HCT116 (cell line): ENCODE data around the gene PTPN21. TPM values are rescaled to one million over a fixed set of nuclear protein-coding genes. Genes with fewer than 3 reads are reported as not detected.

Source experiments
- ATAC-seq: fragments of 200-7000 bp; cut with Tn5 transposase; 2 replicates; pipeline ENCODE4 v1.9.1; 2020; ENCODE audit warnings: mild to moderate bottlenecking, moderate library complexity
- Bru-seq: library from RNA; stranded (reverse); fragments of 400-500 nt; gene quantifications from one replicate; lab custom pipeline; 2021; lab: Mats Ljungman, UMichigan
- BruChase-seq, 2 experiments: library from RNA; stranded (reverse); fragments of 400-500 nt; gene quantifications; one replicate each; lab custom pipeline; 2021; lab: Mats Ljungman, UMichigan
- BruUV-seq: library from RNA; stranded (reverse); fragments of 400-500 nt; replicated peaks from 2 replicates; lab custom pipeline; 2021; lab: Mats Ljungman, UMichigan
- CTCF ChIA-PET: fragments of 300-600 bp; sonication (Branson Sonifier 250); formaldehyde crosslinking; loops from one replicate; lab custom pipeline; 2021; ENCODE audit warnings: antibody characterized with exemption; lab: Charles Lee
- POLR2A ChIA-PET: fragments of 300-600, 350-600 bp; sonication (Branson Sonifier 250); formaldehyde crosslinking; loops from one replicate; lab custom pipeline; 2021; ENCODE audit warnings: antibody characterized with exemption; lab: Charles Lee
- RAD21 ChIA-PET, 2 experiments: fragments of 300-600 bp; sonication (Branson Sonifier 250); formaldehyde crosslinking; loops; one replicate each; lab custom pipeline; 2023; ENCODE audit warnings: low total read pairs in 2 of 2; ENCODE audit not compliant: uncharacterized antibody in 2 of 2, unreplicated experiment in 2 of 2, low non-redundant PET in 1 of 2; lab: Charles Lee
- DNase-seq: peaks from one replicate; pipeline ENCODE4 v3.0.0-alpha.2; 2010; ENCODE audit warnings: low read depth, low spot score
- H2AFZ ChIP-seq: fragments of 200-600 bp; shearing (Covaris generic), sonication (generic); 2 replicates; pipeline ENCODE4 v1.6.1; 2017; ENCODE audit warnings: low read depth, mixed run types, mixed read lengths, antibody characterized with exemption, low read length; ENCODE audit not compliant: poor library complexity, severe bottlenecking
- H3K27ac ChIP-seq: 2 replicates; pipeline ENCODE4 v1.5.1; 2012; ENCODE audit warnings: low read depth, low read length
- H3K27me3 ChIP-seq: fragments of 200-600 bp; sonication (generic); 2 replicates; pipeline ENCODE4 v1.6.1; 2016; ENCODE audit warnings: mixed run types, low read length, mixed read lengths; ENCODE audit not compliant: insufficient read depth
- H3K36me3 ChIP-seq, 2 experiments: fragments of 200-500 bp in 1 of 2; fragments of 200-600 bp in 1 of 2; sonication (Bioruptor generic) in 1 of 2; sonication (generic) in 1 of 2; 2 replicates each; pipeline versions ENCODE4 v1.5.1 to v1.6.1; 2014 to 2016; ENCODE audit warnings: low read length in 2 of 2, inconsistent platforms in 1 of 2, mixed read lengths in 1 of 2, mixed run types in 1 of 2; ENCODE audit not compliant: insufficient read depth in 2 of 2, control insufficient read depth in 1 of 2
- H3K4me1 ChIP-seq, 2 experiments: fragments of 200-600 bp in 1 of 2; sonication (generic) in 1 of 2; 2 replicates each; pipeline versions ENCODE4 v1.5.1 to v1.6.1; 2012 to 2017; ENCODE audit warnings: low read length in 2 of 2, inconsistent platforms in 1 of 2, mild to moderate bottlenecking in 1 of 2, mixed read lengths in 1 of 2, mixed run types in 1 of 2, moderate library complexity in 1 of 2; ENCODE audit not compliant: insufficient read depth in 2 of 2, control insufficient read depth in 1 of 2
- H3K4me2 ChIP-seq: fragments of 200-600 bp; sonication (generic); 2 replicates; pipeline ENCODE4 v1.6.1; 2017; ENCODE audit warnings: mixed run types, low read length, mixed read lengths
- H3K4me3 ChIP-seq, 2 experiments: fragments of 200-600 bp in 1 of 2; sonication (generic) in 1 of 2; replicated peaks in 1 of 2; 2 replicates each; pipeline ENCODE4 v1.5.1; 2011 to 2016; ENCODE audit warnings: low read length in 2 of 2, control low read depth in 1 of 2, low read depth in 1 of 2, mild to moderate bottlenecking in 1 of 2, mixed read lengths in 1 of 2, mixed run types in 1 of 2
- H3K79me2 ChIP-seq: fragments of 200-600 bp; sonication (generic); 2 replicates; pipeline ENCODE4 v1.6.1; 2017; ENCODE audit warnings: mild to moderate bottlenecking, mixed run types, low read length, moderate library complexity, mixed read lengths; ENCODE audit not compliant: insufficient read depth
- H3K9ac ChIP-seq: fragments of 200-600 bp; sonication (generic); 2 replicates; pipeline ENCODE4 v1.6.1; 2016; ENCODE audit warnings: low read length, mixed read lengths
- H3K9me2 ChIP-seq: fragments of 200-600 bp; sonication (generic), shearing (Covaris generic); 2 replicates; pipeline ENCODE4 v1.6.1; 2017; ENCODE audit warnings: mixed run types, mild to moderate bottlenecking, moderate library complexity; ENCODE audit not compliant: insufficient read depth
- H3K9me3 ChIP-seq, 2 experiments: fragments of 200-500 bp in 1 of 2; fragments of 200-600 bp in 1 of 2; sonication (Bioruptor generic) in 1 of 2; sonication (generic) in 1 of 2; 2 replicates each; pipeline ENCODE4 v1.6.1; 2014 to 2017; ENCODE audit warnings: low read length in 2 of 2, mixed read lengths in 2 of 2, inconsistent platforms in 1 of 2, low read depth in 1 of 2, mild to moderate bottlenecking in 1 of 2, mixed run types in 1 of 2, moderate library complexity in 1 of 2; ENCODE audit not compliant: control insufficient read depth in 1 of 2, insufficient read depth in 1 of 2
- H4K20me1 ChIP-seq: fragments of 200-600 bp; sonication (generic), shearing (Covaris generic); 2 replicates; pipeline ENCODE4 v1.6.1; 2017; ENCODE audit warnings: mixed run types, mild to moderate bottlenecking, moderate library complexity; ENCODE audit not compliant: insufficient read depth
- CBX3 ChIP-seq: IDR thresholded peaks from 2 replicates; pipeline ENCODE4 v1.6.1; 2012; ENCODE audit warnings: low read depth
- CEBPB ChIP-seq: IDR thresholded peaks from 2 replicates; pipeline ENCODE4 v1.6.1; 2012; ENCODE audit warnings: low read depth
- EGR1 ChIP-seq: IDR thresholded peaks from 2 replicates; pipeline ENCODE4 v1.6.1; 2012; ENCODE audit warnings: low read depth
- EZH2 ChIP-seq: fragments of 200-600 bp; sonication (generic); IDR thresholded peaks from 2 replicates; pipeline ENCODE4 v1.6.1; 2017; ENCODE audit warnings: antibody characterized with exemption, mixed run types
- JUND ChIP-seq: IDR thresholded peaks from 2 replicates; pipeline ENCODE4 v1.6.1; 2012
- POLR2A ChIP-seq: IDR thresholded peaks from 2 replicates; pipeline ENCODE4 v1.7.0; 2011; ENCODE audit warnings: borderline replicate concordance; ENCODE audit not compliant: insufficient read depth, insufficient read length; ENCODE audit errors: extremely low read depth
- POLR2AphosphoS5 ChIP-seq: IDR thresholded peaks from 2 replicates; pipeline ENCODE4 v1.6.1; 2011; ENCODE audit warnings: mild to moderate bottlenecking, low read depth, low read length, moderate library complexity
- RAD21 ChIP-seq: IDR thresholded peaks from 2 replicates; pipeline ENCODE4 v1.6.1; 2012; ENCODE audit warnings: low read depth, mild to moderate bottlenecking
- SP1 ChIP-seq: IDR thresholded peaks from 2 replicates; pipeline ENCODE4 v1.6.1; 2012; ENCODE audit warnings: low read depth
- TCF7L2 ChIP-seq: IDR thresholded peaks from 2 replicates; pipeline ENCODE4 v1.7.0; 2011; ENCODE audit warnings: borderline replicate concordance, inconsistent platforms; ENCODE audit not compliant: insufficient read depth, insufficient read length; ENCODE audit errors: extremely low read depth
- YY1 ChIP-seq: IDR thresholded peaks from 2 replicates; pipeline ENCODE4 v1.6.1; 2011; ENCODE audit warnings: low read length, low read depth, moderate library complexity, mild to moderate bottlenecking; ENCODE audit not compliant: insufficient replicate concordance; ENCODE audit errors: extremely low read depth
- ZFX ChIP-seq: fragments of 450-650 bp; IDR thresholded peaks from 2 replicates; pipeline ENCODE4 v1.6.1; 2017
- ZNF274 ChIP-seq: fragments of 200-500 bp; sonication (Bioruptor generic); IDR thresholded peaks from 2 replicates; pipeline ENCODE4 v1.6.1; 2014; ENCODE audit warnings: mild to moderate bottlenecking, low read depth, low read length, inconsistent platforms
- intact Hi-C: fragments of 100-400 bp; cut with micrococcal nuclease; formaldehyde crosslinking; loops from 2 replicates; pipeline ENCODE4 v1.10.0; 2022
- long read RNA-seq: library from polyadenylated mRNA; unstranded; transcript quantifications from one replicate; pipeline ENCODE4 v2.0.0, GENCODE V29; 2021; ENCODE audit not compliant: unreplicated experiment
- polyA plus RNA-seq: library from polyadenylated mRNA; unstranded; fragments of >200 nt; gene quantifications from 2 replicates; pipeline ENCODE4 v1.2.1, GENCODE V29; 2012; ENCODE audit warnings: missing spikeins
- total RNA-seq: library from RNA; stranded (reverse); gene quantifications from one replicate; pipeline ENCODE4 v1.2.1, GENCODE V29; 2021; ENCODE audit not compliant: unreplicated experiment
- TF ChIP-seq, protein P1 (sequence below): IDR thresholded peaks from 2 replicates; pipeline ENCODE4 v1.6.1; 2012
- TF ChIP-seq, protein P2 (sequence below): IDR thresholded peaks from 2 replicates; pipeline ENCODE4 v1.6.1; 2011; ENCODE audit warnings: mild to moderate bottlenecking, low read length, moderate library complexity; ENCODE audit not compliant: insufficient replicate concordance; ENCODE audit errors: extremely low read depth
- TF ChIP-seq, protein P3 (sequence below), 3 experiments: fragments of 200-600 bp in 1 of 3; sonication (generic) in 1 of 3; IDR thresholded peaks in 2 of 3; conservative IDR thresholded peaks in 1 of 3; 2 replicates each; pipeline ENCODE4 v1.5.1; 2012 to 2017; ENCODE audit warnings: low read depth in 2 of 3, low read length in 2 of 3, antibody characterized with exemption in 1 of 3, borderline replicate concordance in 1 of 3, control low read depth in 1 of 3, mild to moderate bottlenecking in 1 of 3, mixed read lengths in 1 of 3, mixed run types in 1 of 3, moderate library complexity in 1 of 3; ENCODE audit not compliant: insufficient read depth in 1 of 3

PTPN21 gene
- 7.6 TPM for total RNA-seq
- 2.8 and 3.1 TPM in 2 replicates for polyA plus RNA-seq
- percentile 59 among the genes with signal in this experiment for Bru-seq, nascent RNA
- percentile 56 among the genes with signal in this experiment for BruChase-seq, experiment 1, labeled RNA remaining after a 6-hour chase
- BruChase-seq, experiment 2, labeled RNA remaining after a 2-hour chase, result percentile 57 among the genes with signal in this experiment
- long read RNA-seq, partial matches to known transcripts, result 5 of 8 reads
- long read RNA-seq, other reads (novel, unspliced or antisense), result 3 of 8 reads

DNA sequence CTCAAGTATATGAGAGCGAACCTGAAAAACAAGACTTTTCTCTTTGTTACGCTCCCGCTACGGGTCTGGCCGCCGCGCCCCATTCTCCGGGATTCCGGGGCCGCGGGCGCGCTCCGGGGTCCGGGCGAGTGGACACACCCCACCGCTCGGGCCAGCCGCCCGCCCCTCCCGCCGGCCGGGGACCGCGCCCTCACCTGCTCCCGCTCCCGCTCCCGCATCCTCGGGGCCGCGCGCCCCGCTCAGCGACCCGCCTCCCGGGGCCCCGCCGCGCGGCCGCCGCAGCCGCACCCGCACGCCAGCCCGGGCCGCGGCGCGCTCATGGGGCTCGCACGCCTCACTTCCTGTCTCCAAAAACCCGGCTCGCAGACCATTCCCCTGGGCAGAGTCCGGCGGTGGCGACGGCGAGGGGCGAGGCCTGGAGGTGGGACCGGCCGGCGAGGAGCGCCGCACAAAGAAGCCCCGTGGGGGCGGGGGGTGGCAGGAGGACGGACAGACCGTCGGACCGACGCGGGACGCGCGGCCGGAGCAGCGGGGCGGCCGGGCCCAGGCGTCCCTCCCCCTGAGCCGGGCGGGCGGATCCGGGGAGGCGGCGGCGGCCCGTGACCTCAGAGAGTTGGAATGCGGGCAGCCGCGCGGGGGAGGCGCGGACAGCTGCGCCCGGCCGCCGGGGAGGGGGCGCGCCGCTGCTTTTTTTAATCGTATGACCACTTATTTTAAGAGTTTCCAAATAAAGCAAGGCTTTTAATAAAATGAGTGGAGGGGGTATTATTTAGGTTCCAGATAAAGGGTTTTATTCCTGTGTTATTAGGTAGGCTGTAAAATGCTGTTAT is at the start of gene PTPN21:
Gene PTPN21 (minus strand): TSS at position 551 of the 830 bp plus-strand sequence. CDS start 4,590 bp downstream, outside the sequence.
- H3K9me3 ChIP-seq, result no peaks in the 10 kb centered on the region
- intact Hi-C loops, result no loop called here
- ChIA-PET POLR2A (no interaction called here), CTCF (no interaction called here), RAD21 (no interaction called here)
- H3K9ac ChIP-seq, result peak within 1 kb of the TSS; percentile 54
- H3K27me3 ChIP-seq, result no peaks in the 10 kb centered on the region
- H2AFZ ChIP-seq, result peak within 1 kb of the TSS; percentile 66
- peak within 1 kb of the TSS; percentile 74 for H3K4me2 ChIP-seq
- no peaks in the 10 kb centered on the region for H3K36me3 ChIP-seq
- H3K79me2 ChIP-seq, result peaks cover 7% of the 10 kb centered on the region; the same call in 1 of the 2 replicates
- no TSS peak for BruUV-seq
- H4K20me1 ChIP-seq, result no peaks in the 10 kb centered on the region
- peak within 1 kb of the TSS; percentile 46; the same call in 1 of the 2 replicates for H3K27ac ChIP-seq
- ATAC-seq, result peak; percentile 87
- H3K4me1 ChIP-seq, result peaks cover 5 to 25% of the 10 kb centered on the region in 2 experiments
- peak within 1 kb of the TSS; percentile 66 to 80 for H3K4me3 ChIP-seq
- TF ChIP-seq CEBPB, result no peak
- TF ChIP-seq, protein P1, sequence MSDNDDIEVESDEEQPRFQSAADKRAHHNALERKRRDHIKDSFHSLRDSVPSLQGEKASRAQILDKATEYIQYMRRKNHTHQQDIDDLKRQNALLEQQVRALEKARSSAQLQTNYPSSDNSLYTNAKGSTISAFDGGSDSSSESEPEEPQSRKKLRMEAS, result peak; percentile 28; the same call in 1 of the 2 replicates
- TF ChIP-seq POLR2A, result peak; percentile 27
- TF ChIP-seq JUND, result 0 out of 2 replicates have a peak, but pooled peaks have one; percentile 23
- no peak for TF ChIP-seq YY1
- TF ChIP-seq RAD21, result no peak
- TF ChIP-seq, protein P2, sequence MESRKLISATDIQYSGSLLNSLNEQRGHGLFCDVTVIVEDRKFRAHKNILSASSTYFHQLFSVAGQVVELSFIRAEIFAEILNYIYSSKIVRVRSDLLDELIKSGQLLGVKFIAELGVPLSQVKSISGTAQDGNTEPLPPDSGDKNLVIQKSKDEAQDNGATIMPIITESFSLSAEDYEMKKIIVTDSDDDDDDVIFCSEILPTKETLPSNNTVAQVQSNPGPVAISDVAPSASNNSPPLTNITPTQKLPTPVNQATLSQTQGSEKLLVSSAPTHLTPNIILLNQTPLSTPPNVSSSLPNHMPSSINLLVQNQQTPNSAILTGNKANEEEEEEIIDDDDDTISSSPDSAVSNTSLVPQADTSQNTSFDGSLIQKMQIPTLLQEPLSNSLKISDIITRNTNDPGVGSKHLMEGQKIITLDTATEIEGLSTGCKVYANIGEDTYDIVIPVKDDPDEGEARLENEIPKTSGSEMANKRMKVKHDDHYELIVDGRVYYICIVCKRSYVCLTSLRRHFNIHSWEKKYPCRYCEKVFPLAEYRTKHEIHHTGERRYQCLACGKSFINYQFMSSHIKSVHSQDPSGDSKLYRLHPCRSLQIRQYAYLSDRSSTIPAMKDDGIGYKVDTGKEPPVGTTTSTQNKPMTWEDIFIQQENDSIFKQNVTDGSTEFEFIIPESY, result no peak
- peak; percentile 76 for TF ChIP-seq EGR1
- TF ChIP-seq TCF7L2, result peak; percentile 26
- TF ChIP-seq SP1, result no peak
- no peak for TF ChIP-seq ZNF274
- TF ChIP-seq CBX3, result no peak
- TF ChIP-seq, protein P3, sequence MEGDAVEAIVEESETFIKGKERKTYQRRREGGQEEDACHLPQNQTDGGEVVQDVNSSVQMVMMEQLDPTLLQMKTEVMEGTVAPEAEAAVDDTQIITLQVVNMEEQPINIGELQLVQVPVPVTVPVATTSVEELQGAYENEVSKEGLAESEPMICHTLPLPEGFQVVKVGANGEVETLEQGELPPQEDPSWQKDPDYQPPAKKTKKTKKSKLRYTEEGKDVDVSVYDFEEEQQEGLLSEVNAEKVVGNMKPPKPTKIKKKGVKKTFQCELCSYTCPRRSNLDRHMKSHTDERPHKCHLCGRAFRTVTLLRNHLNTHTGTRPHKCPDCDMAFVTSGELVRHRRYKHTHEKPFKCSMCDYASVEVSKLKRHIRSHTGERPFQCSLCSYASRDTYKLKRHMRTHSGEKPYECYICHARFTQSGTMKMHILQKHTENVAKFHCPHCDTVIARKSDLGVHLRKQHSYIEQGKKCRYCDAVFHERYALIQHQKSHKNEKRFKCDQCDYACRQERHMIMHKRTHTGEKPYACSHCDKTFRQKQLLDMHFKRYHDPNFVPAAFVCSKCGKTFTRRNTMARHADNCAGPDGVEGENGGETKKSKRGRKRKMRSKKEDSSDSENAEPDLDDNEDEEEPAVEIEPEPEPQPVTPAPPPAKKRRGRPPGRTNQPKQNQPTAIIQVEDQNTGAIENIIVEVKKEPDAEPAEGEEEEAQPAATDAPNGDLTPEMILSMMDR (IDR thresholded peaks at IDR 0.05 in 2 of 3, conservative IDR thresholded peaks at IDR 0.05 in 1 of 3; ENCODE audit: borderline replicate concordance in 1 of 3, insufficient read depth in 1 of 3, low read depth in 2 of 3, low read length in 2 of 3), result no peak
- peak; percentile 71 for TF ChIP-seq ZFX
- TF ChIP-seq EZH2, result no peak
- TF ChIP-seq POLR2AphosphoS5, result peak; percentile 60
- no peak for DNase-seq
- H3K9me2 ChIP-seq, result no peaks in the 10 kb centered on the region
